GM18519 (cell line): ENCODE results near the gene UPF2.
"Not testable (repeated sequence)": the region's sequence is repeated elsewhere in the genome, so short reads cannot be mapped to it uniquely, and the experiment has no call there.

ENCODE experiments used
- ATAC-seq: cut with Tn5 transposase; IDR thresholded peaks from one replicate; pipeline ENCODE4 v1.9.1; 2021; ENCODE audit warnings: mild to moderate bottlenecking, moderate library complexity; ENCODE audit not compliant: unreplicated experiment, low FRiP score

UPF2 gene

GRCh38 chr10:11982253-11982652 lies 60.4 kb downstream of the UPF2 start:
- ATAC-seq, result no peak

- ATAC-seq, result no peak
Observed at GRCh38 chr10:11975795-11976194, 66.8 kb downstream of the UPF2 start.

- ATAC-seq, result not testable (repeated sequence)
Observed at GRCh38 chr10:11972523-11972922, 70.1 kb downstream of the UPF2 start.

GRCh38 chr10:11962176-11962575 lies 80.4 kb downstream of the UPF2 start:
- no peak for ATAC-seq

GRCh38 chr10:11961771-11962170 lies 80.8 kb downstream of the UPF2 start:
- no peak for ATAC-seq

- no peak for ATAC-seq
Observed at GRCh38 chr10:11959966-11960365, 82.6 kb downstream of the UPF2 start.

GRCh38 chr10:11958956-11959355 lies 83.7 kb downstream of the UPF2 start:
- ATAC-seq, result no peak

GRCh38 chr10:11951695-11952094 lies 90.9 kb downstream of the UPF2 start:
- no peak for ATAC-seq

- no peak for ATAC-seq
Observed at GRCh38 chr10:11950325-11951018, 92.1 kb downstream of the UPF2 start.

- no peak for ATAC-seq
Observed at GRCh38 chr10:11949152-11949551, 93.5 kb downstream of the UPF2 start.

GRCh38 chr10:11946652-11947051 lies 96.0 kb downstream of the UPF2 start:
- no peak for ATAC-seq

- no peak for ATAC-seq
Observed at GRCh38 chr10:11936389-11937152, 106.0 kb downstream of the UPF2 start.

GRCh38 chr10:11934262-11934661 lies 108.3 kb downstream of the UPF2 start:
- ATAC-seq, result no peak

GRCh38 chr10:11933577-11934223 lies 108.9 kb downstream of the UPF2 start:
- ATAC-seq, result no peak

- ATAC-seq, result no peak
Observed at GRCh38 chr10:11931038-11931437, 111.6 kb downstream of the UPF2 start.

GRCh38 chr10:11930312-11930978 lies 112.2 kb downstream of the UPF2 start:
- no peak for ATAC-seq

GRCh38 chr10:11927746-11928145 lies 114.9 kb downstream of the UPF2 start:
- ATAC-seq, result no peak

GRCh38 chr10:11921800-11922392 lies 120.7 kb downstream of the UPF2 start:
- ATAC-seq, result no peak

- ATAC-seq, result no peak
Observed at GRCh38 chr10:11919271-11919670, 123.3 kb downstream of the UPF2 start.

GRCh38 chr10:11918384-11918783 lies 124.2 kb downstream of the UPF2 start:
- ATAC-seq, result no peak
